Myocyte (in vitro differentiated cells): ENCODE data around the gene ZNF560. TPM values are rescaled to one million over a fixed set of nuclear protein-coding genes. Genes with fewer than 3 reads are reported as not detected.
"Not testable (repeated sequence)": the region's sequence is repeated elsewhere in the genome, so short reads cannot be mapped to it uniquely, and the experiment has no call there.

Experiments
- DNase-seq: peaks from one replicate; pipeline ENCODE4 v3.0.0-alpha.2; 2012; ENCODE audit warnings: low read depth
- polyA plus RNA-seq: library from polyadenylated mRNA; unstranded; fragments of >200 nt; gene quantifications from one replicate; pipeline ENCODE4 v1.2.1, GENCODE V29; 2012; ENCODE audit warnings: missing spikeins
- total RNA-seq: library from RNA; depleted of rRNA; stranded (reverse); fragments of >200 nt; gene quantifications from 2 replicates; pipeline ENCODE4 v1.2.3, GENCODE V29; 2014

ZNF560 gene
- total RNA-seq: not detected in 2 replicates
- not detected for polyA plus RNA-seq

- DNase-seq: no peak
These were observed at the start of gene ZNF560 for GRCh38 chr19:9498183-9498902. Gene ZNF560, minus strand, starts transcription at chr19:9498616. Its CDS starts 23,303 bp downstream, at chr19:9475313.

GRCh38 chr19:9547870-9548269, 49.5 kb upstream of the ZNF560 start:
- DNase-seq: no peak

- DNase-seq: not testable (repeated sequence)
These were observed 42.9 kb upstream of the ZNF560 start for GRCh38 chr19:9541281-9541680.

GRCh38 chr19:9539921-9540320, 41.5 kb upstream of the ZNF560 start:
- not testable (repeated sequence) for DNase-seq

- not testable (repeated sequence) for DNase-seq
These were observed 40.8 kb upstream of the ZNF560 start for GRCh38 chr19:9539201-9539600.

GRCh38 chr19:9538183-9539058, 40.0 kb upstream of the ZNF560 start, which contains the start of gene ZNF426:
Gene ZNF426, minus strand, starts transcription at chr19:9538645. Its CDS starts 2,413 bp downstream, at chr19:9536232.
- peak; percentile 92 for DNase-seq

- peak; percentile 14 for DNase-seq
These were observed 37.5 kb upstream of the ZNF560 start for GRCh38 chr19:9535934-9536333.

GRCh38 chr19:9531933-9532332, 33.5 kb upstream of the ZNF560 start:
- no peak for DNase-seq

GRCh38 chr19:9528757-9529336, 30.4 kb upstream of the ZNF560 start:
- DNase-seq: no peak

- peak; percentile 3 for DNase-seq
These were observed 25.6 kb upstream of the ZNF560 start for GRCh38 chr19:9523885-9524474.

- DNase-seq: no peak
These were observed 8.9 kb upstream of the ZNF560 start for GRCh38 chr19:9507285-9507684.

- DNase-seq: no peak
These were observed 2.4 kb upstream of the ZNF560 start for GRCh38 chr19:9500796-9501195.

- DNase-seq: no peak
These were observed 4.3 kb downstream of the ZNF560 start for GRCh38 chr19:9494096-9494495.

GRCh38 chr19:9487016-9487415, 11.4 kb downstream of the ZNF560 start:
- DNase-seq: no peak

- DNase-seq: no peak
These were observed 13.3 kb downstream of the ZNF560 start for GRCh38 chr19:9485140-9485539.

- no peak for DNase-seq
These were observed 23.4 kb downstream of the ZNF560 start for GRCh38 chr19:9474975-9475374.

- DNase-seq: no peak
These were observed 31.3 kb downstream of the ZNF560 start for GRCh38 chr19:9467161-9467560.

GRCh38 chr19:9461938-9462337, 36.5 kb downstream of the ZNF560 start:
- DNase-seq: no peak

GRCh38 chr19:9456018-9456689, 42.3 kb downstream of the ZNF560 start:
- DNase-seq: no peak

- DNase-seq: no peak
These were observed 44.5 kb downstream of the ZNF560 start for GRCh38 chr19:9453953-9454352.

- no peak for DNase-seq
These were observed 53.4 kb downstream of the ZNF560 start for GRCh38 chr19:9445037-9445436.
